AG09319 (cell line): ENCODE data around the gene RAC3.
"Not testable (repeated sequence)": the region's sequence is repeated elsewhere in the genome, so short reads cannot be mapped to it uniquely, and the experiment has no call there.

Experiments used
- DNase-seq: peaks from one replicate; pipeline ENCODE4 v3.0.0-alpha.2; 2010; ENCODE audit warnings: low read depth; ENCODE audit errors: extremely low read depth
- CTCF ChIP-seq: IDR thresholded peaks from 2 replicates; pipeline ENCODE4 v1.5.1; 2011; ENCODE audit warnings: low read depth, mild to moderate bottlenecking, inconsistent platforms, low read length, moderate library complexity

Gene RAC3

DNA sequence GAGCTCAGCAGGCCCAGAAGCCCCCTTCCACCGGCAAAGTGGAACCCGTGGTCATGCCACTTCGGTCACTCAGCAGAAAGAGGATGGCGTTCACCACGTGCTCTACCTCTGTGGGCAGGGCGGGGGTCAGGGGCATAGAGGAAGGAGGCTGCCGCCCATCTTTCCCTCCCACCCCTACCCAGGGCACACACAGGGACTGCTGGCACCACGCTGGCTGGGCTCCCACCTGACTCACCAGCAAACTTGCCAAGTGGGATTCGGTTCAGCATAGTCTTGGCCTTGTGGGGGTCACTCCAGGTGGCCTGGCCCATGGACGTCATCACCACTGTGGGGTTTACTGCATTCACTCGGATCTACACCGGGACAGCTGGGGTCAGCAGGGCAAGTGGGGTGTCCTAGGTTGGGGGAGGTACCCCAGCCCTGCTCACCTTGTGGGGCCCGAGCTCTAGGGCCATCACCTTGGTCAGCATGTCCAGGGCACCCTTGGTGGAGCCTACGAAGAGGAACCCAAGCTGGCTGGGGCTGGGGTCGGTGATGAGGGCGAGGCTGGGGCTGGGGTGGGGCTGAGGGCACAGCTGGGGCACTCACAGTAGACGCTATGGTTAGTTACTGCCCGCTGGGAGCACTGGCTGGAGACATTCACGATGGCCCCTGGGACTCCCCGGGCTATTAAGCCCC is 4.6 kb downstream of the RAC3 start:
- DNase-seq, result no peak
- no peak for TF ChIP-seq CTCF

DNA sequence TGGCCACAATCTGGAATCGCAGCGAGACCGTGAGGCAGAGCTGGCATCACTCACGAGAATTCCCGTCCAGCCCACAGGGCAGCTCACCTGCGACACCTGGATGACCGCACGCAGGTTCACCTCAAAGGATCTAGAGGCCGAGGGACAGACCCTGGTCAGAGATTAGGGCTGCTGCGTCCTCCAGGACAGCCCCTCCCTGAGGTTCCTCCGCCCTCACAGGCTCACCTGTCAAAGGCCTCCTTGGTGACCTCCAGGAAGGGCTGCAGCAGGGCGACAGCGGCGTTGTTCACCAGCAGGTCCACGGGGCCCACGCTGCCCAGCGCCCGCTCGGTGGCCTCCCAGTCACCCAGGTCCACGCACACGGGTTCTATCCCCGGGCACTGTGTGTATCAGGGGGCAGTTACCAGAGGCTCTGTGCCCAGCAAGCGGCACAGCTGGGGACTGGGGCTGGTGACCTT is 5.2 kb downstream of the RAC3 start:
- no peak for DNase-seq
- TF ChIP-seq CTCF, result no peak

DNA sequence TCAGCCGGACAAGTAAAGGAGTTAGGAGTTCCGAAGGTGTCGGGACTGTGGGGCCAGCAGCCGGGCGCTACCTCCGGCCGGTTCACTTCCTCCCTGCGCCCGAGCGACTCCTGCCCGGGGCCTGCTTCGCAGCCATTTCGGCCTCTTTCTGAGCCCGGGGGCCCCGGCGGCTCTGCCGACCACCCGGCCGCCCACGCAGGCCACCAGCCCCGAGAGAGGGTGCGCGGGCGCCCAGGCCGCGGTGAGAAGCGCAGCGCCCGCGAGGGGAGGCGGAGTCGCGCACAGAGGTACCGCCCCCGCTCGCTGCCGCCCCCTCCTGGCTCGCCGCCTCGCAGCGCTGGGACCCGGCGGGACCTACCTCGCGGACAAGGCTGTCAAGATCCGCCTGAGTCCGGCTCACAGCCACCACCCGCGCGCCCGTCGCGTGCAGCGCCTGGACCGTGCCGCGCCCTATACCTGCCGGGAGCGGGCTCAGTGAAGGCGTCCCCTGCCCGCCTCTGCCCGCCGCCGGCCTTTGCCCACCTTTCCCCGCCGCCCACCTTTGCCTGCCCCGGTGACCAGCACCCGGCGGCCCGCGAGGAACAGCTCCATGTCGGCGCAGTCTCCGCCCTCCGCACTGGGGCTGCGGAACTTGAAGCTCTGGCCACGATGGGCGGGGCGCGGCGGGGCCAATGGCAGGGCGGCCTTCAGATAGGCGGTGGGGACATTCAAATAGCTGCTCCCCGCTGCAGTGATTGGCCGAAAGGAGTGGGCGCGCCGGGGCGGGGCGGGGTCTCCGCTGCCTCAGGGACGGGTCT is 5.8 kb downstream of the RAC3 start, which contains the start of gene DCXR:
Gene DCXR, minus strand, starts transcription at position 606 of the 797 bp plus-strand sequence. Its CDS starts 15 bp downstream, at position 591.
- TF ChIP-seq CTCF, result peak; percentile 56
- DNase-seq, result peak; percentile 80

DNA sequence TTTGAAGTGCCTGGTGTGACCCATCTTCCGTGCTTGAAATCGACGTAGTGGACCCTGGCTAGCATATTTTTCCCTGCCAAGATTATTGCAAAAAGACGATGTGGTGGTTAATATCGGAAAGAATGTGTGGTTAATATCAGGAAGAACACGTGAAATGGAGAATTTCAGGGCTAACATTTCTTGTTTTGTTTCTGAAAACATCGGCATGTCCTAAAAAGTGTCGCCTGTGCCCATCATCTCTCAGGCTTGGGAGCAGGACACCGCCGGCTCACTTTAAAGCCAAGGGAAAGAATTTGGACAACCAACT is 6.4 kb downstream of the RAC3 start:
- DNase-seq, result no peak
- no peak for TF ChIP-seq CTCF

GRCh38 chr17:82038796-82039409 is 7.4 kb downstream of the RAC3 start:
- DNase-seq, result not testable (repeated sequence)

GRCh38 chr17:82039695-82040299 is 8.3 kb downstream of the RAC3 start:
- DNase-seq, result no peak
- no peak for TF ChIP-seq CTCF

GRCh38 chr17:82041144-82041814 is 9.8 kb downstream of the RAC3 start:
- no peak for TF ChIP-seq CTCF
- DNase-seq, result no peak
